Stimulated activated CD8-positive, alpha-beta memory T cell treated with anti-CD3 and anti-CD28 coated beads, Interleukin-15, amount 100 ng/mL, for 48 hours (primary cell): ENCODE results near the gene ABLIM3.

Experiments
- DNase-seq, 2 donors: peaks; one replicate each; pipeline ENCODE4 v3.0.0-alpha.2; 2020; ENCODE audit warnings: low read depth in 2 of 2

The ABLIM3 gene

DNA sequence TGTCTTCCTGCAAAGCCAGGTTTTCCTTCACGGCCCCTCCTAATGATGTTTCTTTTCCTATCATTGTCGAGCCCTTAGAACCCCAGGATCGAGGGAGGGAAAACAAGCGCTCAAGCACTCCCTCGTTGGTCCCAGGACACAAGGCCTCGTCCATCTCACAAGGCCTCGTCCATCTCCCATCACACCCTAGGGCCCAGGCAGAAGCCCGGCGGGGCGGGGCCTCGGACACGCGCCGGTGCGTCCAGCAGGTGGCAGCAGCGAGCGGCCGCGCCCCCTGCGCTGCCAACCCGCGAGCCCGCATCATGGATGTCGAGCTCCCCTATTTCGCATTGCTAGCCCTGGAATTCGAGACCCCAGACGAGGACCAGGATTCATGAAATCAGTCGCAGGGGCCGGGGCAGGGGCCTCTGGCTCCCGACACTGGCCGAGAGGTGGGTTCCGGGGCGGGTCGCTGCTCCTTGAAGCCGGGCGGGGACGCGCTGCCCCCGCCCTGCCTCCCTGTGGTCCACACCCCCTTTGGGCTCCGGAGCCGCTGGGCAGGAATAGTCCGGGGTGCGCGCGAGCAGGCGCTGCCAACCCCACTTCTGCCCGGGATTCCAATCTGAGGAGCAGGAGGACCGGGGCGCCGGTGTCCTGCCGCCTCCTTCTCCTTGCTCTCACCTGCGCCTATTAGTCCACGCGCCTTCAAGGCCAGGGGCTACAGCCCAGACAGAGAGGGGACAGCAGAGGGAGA, at the start of gene ABLIM3:
Gene ABLIM3 (plus strand): TSS at position 270 of the 733 bp plus-strand sequence. CDS start 603 bp downstream, outside the sequence.
- DNase-seq: peak; percentile 46 to 57

DNA sequence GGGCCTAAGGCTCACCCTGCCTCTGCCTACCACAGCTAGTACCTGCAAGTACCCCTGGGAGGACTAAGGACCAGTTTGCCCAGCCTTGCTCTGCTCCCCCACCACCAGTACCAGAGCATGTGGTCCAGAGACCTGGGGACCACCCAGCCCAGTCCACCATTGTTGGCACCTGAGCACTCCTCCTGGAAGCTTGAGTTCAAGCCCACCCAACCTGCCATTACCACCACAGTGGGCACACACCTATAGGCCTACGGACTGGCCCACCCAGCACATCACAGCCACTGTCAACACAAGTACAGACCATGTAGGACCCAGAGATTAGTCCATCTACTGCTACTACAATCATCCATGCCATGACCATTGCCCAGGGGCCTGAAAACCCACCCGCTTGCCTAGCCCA, 47.7 kb upstream of the ABLIM3 start:
- DNase-seq: no peak

DNA sequence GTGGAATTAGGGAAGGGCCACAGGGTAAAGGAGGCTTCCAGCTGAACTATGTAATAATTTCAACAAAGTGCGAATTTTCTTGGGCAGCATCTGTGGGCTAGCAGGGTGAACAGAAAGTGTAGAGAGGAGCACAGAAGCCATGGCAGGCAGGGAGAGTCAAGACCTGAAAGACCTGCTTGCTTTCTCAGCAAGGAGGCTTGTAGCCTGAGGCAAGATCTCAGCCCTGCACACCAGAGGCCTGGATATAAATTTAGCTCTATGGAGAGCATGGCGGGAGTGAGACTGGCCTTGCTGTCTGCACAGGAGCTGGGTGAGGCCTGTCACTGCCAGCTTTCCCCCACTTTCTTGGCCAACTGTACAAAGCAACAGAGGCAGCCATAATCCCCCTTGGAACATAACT, 46.3 kb upstream of the ABLIM3 start:
- DNase-seq: no peak

DNA sequence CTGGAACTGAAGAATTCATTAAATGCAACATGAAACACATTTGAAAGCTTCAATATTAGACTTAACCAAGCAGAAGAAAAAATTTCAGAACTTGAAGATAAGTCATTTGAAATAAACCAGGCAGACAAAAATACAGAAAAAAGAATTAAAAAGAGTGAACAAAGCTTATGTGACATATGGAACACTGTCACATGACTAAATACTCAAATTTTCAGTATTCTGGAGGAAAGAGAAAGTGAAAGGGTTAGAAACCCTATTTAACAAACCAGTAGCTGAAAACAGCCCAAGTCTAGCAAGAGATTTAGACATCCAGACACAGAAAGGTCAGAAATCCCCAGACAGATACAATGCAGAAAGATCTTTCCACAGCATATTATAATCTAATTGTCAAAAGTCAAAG, 41.4 kb upstream of the ABLIM3 start:
- DNase-seq: no peak

DNA sequence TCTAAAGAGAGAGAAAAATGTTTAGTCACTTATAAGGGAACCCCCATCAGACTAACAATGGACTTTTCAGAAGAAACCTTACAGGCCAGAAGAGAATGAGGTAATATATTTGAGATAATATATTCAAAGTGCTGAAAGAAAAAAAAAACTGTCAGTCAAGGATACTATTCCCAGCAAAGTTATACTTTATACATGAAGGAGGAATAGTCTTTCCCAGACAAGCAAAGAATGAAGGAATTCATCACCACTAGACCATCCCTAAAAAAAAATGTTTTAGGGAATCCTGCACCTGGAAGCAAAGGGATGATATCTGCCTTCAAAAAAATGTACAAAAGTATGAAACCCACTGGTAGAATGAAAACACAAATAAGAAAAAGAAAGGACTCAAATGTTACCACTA, 41.0 kb upstream of the ABLIM3 start:
- DNase-seq: no peak

DNA sequence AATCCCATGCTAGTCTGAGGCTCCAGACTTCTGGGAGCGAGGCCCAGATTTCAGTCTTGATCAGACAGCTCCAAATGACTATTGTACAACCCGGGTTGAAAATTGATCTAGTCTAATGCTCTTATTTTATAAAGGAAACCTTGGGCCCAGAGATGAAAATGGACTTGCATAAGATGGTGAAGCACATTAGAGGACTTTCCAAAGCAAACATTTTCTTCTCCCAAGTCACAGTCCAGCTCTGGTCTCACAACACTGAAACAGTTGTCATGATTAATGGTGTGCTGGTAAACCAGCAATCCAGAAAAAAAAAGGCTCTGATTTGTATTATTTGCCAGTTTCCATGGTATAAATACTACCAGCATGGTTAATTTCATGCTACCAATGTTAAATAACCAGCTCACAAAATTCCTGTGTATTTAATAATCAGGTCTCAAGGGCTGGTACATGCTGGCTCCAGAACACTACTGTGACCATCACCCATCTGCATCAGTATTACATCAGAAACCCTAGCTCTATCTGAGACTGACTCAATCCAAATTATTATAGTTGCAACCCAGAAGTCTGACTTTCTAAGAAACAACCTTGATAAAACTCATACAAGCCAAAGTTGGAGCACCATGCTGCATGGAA, 32.5 kb upstream of the ABLIM3 start:
- no peak for DNase-seq

DNA sequence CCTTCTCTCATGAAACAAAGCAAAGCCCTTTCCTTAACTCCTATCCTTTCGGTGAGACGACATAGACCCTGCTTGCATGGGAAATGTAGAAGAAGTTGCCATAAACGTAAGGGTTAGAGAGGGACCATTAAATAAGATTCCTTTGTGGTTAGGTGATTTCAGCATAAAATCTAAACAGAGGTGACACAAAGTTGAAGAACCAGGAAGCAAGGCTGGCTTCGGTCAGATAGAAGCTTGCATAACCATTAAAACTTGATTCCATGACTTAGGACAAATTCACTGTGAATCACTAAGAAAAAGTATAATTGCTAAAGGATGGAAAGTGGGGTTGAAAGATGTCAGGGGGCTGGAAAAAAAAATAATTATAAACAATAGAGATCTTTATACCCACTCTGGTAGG, 30.9 kb upstream of the ABLIM3 start:
- no peak for DNase-seq

DNA sequence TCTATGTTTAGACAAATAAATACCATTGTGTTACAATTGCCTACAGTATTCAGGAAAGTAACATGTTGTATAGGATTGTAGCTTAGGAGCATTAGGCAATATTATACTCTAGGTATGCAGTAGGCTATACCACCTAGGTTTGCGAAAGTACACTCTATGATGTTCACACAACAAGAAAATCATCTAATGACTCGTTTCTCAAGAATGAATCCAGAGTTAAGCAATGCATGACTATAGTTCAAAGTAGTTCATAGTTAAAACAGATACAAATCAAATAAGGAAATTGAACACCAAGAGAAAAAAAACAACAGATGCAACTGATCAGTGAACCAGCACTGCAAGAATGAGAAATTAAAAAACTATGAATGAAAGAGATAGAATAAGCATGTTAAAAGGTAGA, 27.6 kb upstream of the ABLIM3 start:
- no peak for DNase-seq

DNA sequence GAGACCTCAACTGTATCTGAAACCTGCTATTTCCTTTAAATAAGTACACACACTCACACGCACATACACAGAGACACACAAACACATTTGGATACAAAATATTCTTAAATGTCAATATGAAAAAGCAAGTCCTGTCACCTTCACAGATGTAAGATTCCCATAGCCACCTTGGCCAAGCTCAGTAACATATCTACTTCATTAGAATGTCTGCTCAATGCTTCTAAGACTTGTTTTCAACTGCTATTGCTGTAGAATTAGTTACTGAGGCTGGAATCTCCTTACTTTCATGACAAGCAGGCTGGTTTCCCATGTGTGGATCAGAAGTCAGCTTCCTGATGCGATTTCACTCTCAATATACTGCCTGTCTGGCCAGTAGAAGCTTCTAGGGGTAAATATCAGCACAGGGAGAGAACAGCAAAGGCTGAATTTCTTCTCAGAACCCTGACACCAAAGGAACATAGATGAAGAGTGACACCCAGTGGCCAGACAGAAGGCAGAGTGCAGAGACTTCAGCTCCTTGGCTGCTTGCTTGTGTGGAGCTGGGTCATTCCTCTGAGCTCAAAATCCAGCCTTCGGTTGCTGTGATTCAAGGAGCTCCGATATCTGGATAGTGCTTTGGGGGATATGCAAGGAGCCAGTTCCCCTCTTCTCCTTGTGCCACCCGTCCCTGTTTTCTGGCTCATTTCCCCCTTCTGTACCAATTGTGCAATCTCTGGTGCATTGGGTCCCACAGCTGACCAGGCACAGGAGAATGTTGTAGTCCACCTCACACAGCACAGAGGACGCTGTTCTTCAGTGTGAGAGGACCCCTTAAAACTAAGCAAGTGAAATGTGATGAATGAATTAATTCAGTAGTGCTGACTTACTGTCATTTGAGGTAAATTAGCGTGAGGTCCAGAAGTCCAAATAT, 26.6 kb upstream of the ABLIM3 start:
- DNase-seq: peak; percentile 8 to 9

DNA sequence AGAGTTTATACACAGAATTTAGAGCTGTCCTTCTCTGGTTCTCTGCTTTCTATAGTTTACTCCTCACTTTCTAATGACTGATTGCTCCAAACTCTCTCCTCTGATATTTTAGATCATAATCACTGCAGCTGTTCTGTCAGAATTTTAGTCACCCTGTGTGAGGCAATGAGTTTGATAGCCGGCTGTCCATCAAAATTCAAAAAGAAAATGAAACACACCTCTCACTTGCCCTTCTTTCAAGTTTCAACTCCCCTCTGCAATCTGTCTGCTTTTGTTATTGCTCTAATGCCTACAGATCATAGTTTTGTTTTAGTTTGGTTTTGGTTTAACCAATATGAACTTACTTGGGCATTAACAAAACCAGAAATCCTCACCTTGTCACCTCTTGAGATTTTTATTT, 23.3 kb upstream of the ABLIM3 start:
- no peak for DNase-seq

DNA sequence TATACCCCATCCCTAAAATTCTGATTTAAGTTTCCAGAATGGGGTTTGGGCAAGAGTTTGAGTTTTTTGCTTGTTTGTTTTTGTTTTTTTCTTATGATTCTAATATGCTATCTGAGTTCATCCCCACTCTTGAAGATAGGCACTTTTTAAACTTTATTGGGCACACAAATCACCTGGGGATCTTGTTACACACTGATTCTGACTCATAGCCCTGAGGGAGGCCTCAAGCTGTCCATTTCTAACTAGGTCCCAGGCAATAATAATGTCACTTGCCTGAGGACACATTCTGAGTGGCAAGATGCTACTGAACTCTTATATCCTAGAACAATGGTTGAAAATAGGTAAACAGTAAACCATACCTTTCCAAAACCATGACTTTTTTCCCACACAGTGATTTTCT, 22.8 kb upstream of the ABLIM3 start:
- DNase-seq: no peak

DNA sequence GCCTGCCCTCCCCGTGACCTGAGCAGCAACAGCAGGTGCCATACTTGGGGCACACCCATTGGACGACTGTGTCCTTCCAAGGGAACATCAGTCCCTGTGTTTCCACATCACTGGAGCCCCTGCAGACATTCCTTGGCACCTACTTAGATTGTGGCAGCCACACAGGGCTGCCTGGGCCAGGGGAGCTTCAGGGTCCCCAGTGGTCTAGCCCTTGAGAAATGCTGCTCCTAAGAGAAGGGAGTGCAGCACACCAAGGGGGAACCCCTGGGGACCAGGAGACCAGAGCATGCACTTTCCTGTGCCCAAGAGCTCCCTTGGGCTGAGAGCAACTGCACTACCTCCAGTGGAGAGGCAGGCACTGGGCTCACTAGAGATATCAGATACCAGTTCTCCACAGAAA, 20.1 kb upstream of the ABLIM3 start:
- DNase-seq: no peak

DNA sequence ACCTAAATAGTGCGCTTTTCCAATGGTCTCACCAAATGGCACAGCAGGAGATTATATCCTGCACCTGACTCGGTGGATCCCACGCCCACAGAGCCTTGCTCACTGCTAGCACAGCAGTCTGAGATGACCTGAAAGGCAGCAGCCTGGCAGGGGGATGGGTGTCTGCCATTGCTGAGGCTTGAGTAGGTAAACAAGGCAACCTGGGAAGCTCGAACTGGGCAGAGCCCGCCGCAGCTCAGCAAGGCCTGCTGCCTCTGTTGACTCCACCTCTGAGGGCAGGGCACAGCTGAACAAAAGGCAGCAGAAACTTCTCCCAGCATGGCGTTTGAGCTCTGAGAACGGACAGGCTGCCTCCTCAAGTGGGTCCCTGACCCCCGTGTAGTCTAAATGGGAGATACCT, 18.1 kb upstream of the ABLIM3 start:
- no peak for DNase-seq

DNA sequence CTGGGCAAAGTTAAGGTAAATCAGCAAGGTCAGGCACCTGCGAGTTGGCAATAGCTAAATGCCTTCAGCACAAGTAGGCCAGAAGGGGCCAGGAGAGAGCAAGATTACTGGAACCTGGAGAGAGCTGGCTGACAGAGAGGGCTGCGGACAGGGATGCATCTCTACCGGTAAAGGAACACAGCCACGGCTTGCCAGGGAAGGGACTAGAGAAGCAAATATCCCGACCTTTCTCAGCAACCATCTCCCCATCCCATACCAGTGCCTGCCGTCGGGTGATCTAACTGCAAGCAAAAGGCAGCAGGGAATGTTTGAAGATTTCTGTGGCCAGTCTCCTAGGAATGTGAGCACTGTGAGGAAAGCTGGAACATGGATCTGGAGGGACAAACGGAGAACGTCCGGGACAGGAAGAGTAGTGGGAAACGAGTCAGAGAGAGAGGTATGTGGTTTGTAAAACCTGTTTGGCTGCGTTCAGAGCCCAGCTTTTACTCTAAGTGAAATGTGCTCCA, 15.9 kb upstream of the ABLIM3 start:
- DNase-seq: no peak

DNA sequence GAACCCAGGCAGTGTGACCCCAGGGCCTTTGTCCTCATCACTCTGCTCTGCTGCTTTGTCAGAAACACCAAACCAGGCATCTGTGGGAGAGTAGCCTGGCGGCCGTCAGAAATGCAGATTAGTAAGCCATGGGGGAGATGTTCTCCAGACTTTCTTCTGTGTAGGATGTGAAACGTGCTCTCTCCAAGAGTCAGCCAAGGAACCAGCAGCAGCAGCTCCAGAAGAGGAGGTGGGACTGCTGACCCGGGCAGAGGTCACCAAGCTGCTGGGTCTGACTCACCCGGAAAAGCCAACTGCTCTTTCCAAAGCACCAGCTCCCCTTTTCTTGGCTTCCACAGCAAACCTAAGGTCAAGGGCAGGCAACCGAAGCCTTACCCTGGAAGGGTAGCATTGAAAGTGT, 14.4 kb upstream of the ABLIM3 start:
- DNase-seq: no peak

DNA sequence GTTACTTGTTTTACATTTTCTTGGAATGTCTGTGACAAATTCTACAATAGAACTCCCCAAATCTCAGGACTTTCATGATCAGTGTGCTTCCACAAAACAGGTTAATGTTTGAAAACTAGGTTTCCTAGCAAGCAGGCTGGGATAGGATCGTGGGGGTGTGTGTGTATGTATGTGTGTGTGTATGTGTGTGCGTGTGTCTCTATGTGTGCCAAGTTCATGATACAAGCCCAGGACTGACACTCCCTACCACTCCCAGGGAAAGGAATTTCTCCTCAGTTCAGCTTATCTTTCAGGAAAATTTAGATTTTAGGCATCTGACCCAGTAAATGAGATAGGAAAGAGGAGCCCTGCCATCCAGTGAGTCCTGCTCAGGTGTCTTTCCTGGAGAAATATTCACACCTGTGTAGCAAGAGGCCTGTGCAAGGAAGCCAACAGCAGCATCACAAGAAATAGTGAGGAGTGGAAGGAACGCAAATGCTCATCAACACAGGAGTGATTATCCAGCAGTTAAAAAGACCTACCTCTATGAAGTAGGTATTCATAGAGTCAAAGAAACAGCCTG, 13.8 kb upstream of the ABLIM3 start:
- DNase-seq: no peak

DNA sequence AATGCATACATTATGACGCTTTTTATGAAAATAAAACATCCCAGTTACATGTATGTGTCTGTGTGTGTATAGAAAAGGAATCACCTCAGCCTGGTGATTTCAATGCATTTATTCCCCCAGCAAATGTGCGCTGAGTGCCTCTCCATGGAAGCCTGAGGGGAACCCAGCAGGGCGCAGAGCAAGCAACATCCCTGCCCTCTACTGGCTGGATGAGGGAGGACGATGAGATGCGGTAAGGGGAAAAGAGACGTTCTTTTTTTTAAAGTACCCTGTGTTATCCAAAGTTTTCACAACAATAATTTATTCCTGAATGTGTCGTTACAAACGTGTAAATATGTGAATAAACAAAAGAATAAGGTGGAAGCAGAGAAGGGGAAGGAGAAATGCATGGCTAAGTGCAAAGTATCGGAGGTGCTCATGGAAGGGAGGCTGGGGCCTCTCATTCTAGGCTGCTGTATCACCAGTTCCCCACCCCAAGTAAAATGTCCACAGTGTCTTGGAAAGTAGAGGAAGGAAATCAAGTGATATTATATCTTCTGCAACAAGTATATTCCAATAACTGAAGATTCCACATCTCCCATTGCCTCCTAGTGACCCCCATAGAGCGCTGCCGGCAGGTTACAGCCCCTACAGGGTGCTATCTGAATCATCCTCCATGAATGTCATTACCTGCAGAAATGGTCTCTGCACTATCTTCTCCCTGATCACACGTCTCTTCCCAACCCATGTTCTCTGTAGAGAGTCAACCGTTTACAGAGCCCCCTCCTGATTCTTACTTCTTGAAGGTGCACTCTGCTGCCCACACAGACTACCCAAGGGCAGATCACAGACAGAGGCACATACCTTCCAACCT, 13.0 kb upstream of the ABLIM3 start:
- no peak for DNase-seq

DNA sequence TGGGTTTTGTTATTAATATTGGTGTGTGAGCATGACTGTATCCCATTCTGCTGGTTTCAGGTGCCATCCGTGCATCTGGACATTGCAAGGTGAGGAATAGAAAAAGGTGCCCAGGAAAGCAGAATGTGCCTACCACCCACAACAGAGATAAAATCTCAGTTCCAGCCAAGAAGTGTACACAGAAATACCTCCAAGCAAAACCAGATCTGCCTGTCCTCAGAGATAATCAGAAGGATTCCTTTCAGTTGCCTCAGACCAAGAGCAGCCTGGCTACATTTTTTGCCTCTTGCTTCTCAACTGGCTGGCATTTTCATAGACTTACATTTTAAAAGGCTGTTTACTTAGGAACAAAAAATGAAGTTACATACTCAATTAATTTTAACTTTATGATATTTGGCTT, 12.1 kb upstream of the ABLIM3 start:
- no peak for DNase-seq

DNA sequence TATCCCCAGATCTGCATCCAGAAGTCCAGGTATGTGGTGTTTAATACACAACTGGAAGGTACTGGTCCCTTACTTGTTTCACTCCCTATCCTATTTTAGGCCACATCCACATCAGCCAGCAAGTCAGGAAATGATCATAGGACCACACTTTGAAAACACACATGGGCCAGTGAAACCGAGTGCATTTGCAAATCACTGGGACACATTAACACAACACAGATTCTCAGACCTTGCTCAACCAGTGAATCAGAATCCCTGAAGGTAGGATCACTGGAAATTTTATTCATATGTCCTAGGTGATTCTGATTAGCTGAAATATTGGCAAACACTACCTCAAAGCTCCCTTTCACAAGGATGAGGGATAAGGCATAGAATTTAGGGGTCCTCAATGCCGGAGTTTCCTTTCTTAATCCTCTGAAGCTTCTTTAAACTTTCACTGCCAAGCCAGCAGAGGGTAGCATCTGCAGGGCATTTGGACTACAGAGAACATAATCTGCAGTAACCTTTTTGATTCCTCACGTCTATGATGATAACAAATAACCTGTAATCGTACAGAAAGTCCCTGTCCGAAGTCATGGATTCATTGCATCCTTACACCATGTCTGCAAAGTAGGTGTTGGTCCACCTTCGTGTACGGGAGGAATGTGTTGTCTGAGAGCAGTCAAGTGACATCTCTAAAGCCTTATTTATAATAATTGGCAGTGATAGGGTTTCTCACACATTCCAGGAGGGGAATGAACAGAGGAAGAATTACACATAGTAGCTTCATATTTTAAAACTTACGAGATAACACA, 11.0 kb upstream of the ABLIM3 start:
- DNase-seq: no peak

DNA sequence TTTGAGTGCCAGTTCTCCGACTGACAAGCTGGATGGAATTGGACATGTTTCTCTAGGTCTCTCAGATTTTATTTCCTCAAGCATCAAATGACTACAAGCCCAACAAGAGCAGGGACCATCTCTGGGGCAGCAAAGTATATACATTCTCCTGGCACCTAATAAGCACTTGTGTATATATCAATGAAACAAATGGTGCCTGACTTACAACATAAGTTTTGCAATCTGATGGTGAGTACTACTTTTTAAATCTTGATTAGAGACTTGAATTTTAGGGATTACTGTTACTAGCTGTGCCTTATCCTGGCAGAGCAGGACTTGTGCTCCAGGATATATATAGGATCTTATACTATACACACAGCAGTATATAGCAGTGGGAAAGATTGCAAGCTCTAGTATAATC, 8.8 kb upstream of the ABLIM3 start:
- DNase-seq: no peak
